CD4-positive, alpha-beta T cell treated with Interleukin-17A for 4 hours (primary cell): ENCODE results near the gene MCCC1.
"Not testable (repeated sequence)": the region's sequence is repeated elsewhere in the genome, so short reads cannot be mapped to it uniquely, and the experiment has no call there.

Experiments
- DNase-seq: peaks from one replicate; pipeline ENCODE4 v3.0.0-alpha.2; 2020; ENCODE audit warnings: mixed read lengths

The MCCC1 gene

GRCh38 chr3:183099026-183099837 lies at the start of gene MCCC1:
Gene MCCC1, minus strand, starts transcription at chr3:183099496. Its CDS starts 56 bp downstream, at chr3:183099440.
- peak; percentile 97 for DNase-seq

- no peak for DNase-seq
Measured at GRCh38 chr3:183148056-183148455, 48.8 kb upstream of the MCCC1 start.

GRCh38 chr3:183144363-183144762 lies 45.1 kb upstream of the MCCC1 start:
- DNase-seq = no peak

- DNase-seq = no peak
Measured at GRCh38 chr3:183142199-183142598, 42.9 kb upstream of the MCCC1 start.

GRCh38 chr3:183134844-183135243 lies 35.5 kb upstream of the MCCC1 start:
- DNase-seq = no peak

GRCh38 chr3:183132409-183132808 lies 33.1 kb upstream of the MCCC1 start:
- no peak for DNase-seq

- no peak for DNase-seq
Measured at GRCh38 chr3:183131735-183132134, 32.4 kb upstream of the MCCC1 start.

- no peak for DNase-seq
Measured at GRCh38 chr3:183131186-183131725, 32.0 kb upstream of the MCCC1 start.

GRCh38 chr3:183129243-183129642 lies 29.9 kb upstream of the MCCC1 start:
- DNase-seq = no peak

GRCh38 chr3:183128709-183129108 lies 29.4 kb upstream of the MCCC1 start:
- no peak for DNase-seq

- DNase-seq = no peak
Measured at GRCh38 chr3:183123891-183124290, 24.6 kb upstream of the MCCC1 start.

- DNase-seq = peak; percentile 19
Measured at GRCh38 chr3:183122257-183122932, 23.1 kb upstream of the MCCC1 start.

- DNase-seq = no peak
Measured at GRCh38 chr3:183120538-183121215, 21.4 kb upstream of the MCCC1 start.

- DNase-seq = no peak
Measured at GRCh38 chr3:183117056-183117455, 17.8 kb upstream of the MCCC1 start.

- peak; percentile 75 for DNase-seq
Measured at GRCh38 chr3:183116025-183116614, 16.8 kb upstream of the MCCC1 start.

- DNase-seq = no peak
Measured at GRCh38 chr3:183114384-183115178, 15.3 kb upstream of the MCCC1 start.

GRCh38 chr3:183109847-183110246 lies 10.6 kb upstream of the MCCC1 start:
- DNase-seq = not testable (repeated sequence)

- no peak for DNase-seq
Measured at GRCh38 chr3:183108470-183108869, 9.2 kb upstream of the MCCC1 start.

- DNase-seq = no peak
Measured at GRCh38 chr3:183108001-183108449, 8.7 kb upstream of the MCCC1 start.

- not testable (repeated sequence) for DNase-seq
Measured at GRCh38 chr3:183107372-183107771, 8.1 kb upstream of the MCCC1 start.

GRCh38 chr3:183106635-183107034 lies 7.3 kb upstream of the MCCC1 start:
- DNase-seq = no peak

GRCh38 chr3:183103950-183104349 lies 4.7 kb upstream of the MCCC1 start:
- DNase-seq = not testable (repeated sequence)
